Subcutaneous adipose tissue (tissue), 4 donors: ENCODE data around the gene PCMTD2. TPM values are rescaled to one million over a fixed set of nuclear protein-coding genes. Genes with fewer than 3 reads are reported as not detected.

Source experiments
- total RNA-seq, 4 donors: library from RNA; depleted of rRNA; stranded (reverse); fragments of >200 nt; gene quantifications; one replicate each; pipeline ENCODE4 v1.1.0, GENCODE V29; 2016
- TF ChIP-seq, protein P1 (sequence below): fragments of 450-650 bp; IDR thresholded peaks from one replicate; pipeline ENCODE4 v1.5.1; 2016; ENCODE audit warnings: low read depth, mild to moderate bottlenecking, control low read depth, antibody characterized with exemption, moderate library complexity

Gene PCMTD2
- 10 to 100 TPM; 39.1 to 76.2 (median 58.3) TPM for total RNA-seq

DNA sequence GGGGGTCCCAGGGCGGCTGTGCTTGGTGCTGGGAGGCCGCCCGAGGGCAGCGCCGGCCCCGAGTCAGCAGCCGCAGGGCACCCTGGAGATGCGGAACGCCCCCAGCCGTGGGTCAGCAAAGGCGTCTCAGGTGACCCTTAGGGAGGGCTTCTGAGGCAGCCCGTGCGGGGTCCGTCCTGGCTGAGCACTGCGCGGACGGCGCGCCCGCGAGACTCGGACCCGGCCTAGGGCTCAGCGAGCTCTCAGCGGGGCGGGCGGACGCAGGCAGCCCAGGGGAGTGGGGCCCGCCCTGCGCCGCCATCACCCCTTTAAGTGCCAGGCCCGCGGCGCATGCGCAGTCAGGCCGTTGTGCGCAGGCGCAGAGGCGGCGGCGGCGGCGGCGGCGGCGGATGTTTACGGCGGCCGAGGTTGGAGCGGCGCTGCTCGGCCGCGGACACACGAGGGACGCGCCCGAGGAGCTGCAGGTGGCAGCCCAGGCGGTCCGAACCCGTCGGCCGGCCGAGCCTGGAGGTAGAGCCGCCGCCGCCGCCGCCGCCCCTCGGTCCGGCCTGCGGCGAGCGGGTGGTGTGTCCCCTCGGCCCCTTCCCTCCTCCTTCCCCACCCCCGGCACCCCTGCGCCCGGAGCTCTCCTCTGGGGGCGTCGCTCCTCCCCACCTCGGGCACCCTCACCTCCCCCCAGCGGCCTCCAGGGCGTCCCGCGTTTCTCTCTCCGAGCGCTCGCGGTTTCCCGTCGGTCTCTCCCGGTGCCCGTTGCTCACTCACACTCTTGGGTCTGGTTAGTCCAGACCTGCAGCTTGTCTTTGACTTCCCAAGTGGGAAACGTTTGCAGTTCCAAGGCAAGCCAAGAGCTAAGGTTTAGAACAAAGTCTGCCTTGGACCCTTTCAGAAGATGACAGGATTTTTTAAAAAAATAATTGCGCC is at the start of gene PCMTD2:
Gene PCMTD2 (plus strand): TSS at position 388 of the 921 bp plus-strand sequence. CDS start 4,218 bp downstream, outside the sequence.
- TF ChIP-seq, protein P1, sequence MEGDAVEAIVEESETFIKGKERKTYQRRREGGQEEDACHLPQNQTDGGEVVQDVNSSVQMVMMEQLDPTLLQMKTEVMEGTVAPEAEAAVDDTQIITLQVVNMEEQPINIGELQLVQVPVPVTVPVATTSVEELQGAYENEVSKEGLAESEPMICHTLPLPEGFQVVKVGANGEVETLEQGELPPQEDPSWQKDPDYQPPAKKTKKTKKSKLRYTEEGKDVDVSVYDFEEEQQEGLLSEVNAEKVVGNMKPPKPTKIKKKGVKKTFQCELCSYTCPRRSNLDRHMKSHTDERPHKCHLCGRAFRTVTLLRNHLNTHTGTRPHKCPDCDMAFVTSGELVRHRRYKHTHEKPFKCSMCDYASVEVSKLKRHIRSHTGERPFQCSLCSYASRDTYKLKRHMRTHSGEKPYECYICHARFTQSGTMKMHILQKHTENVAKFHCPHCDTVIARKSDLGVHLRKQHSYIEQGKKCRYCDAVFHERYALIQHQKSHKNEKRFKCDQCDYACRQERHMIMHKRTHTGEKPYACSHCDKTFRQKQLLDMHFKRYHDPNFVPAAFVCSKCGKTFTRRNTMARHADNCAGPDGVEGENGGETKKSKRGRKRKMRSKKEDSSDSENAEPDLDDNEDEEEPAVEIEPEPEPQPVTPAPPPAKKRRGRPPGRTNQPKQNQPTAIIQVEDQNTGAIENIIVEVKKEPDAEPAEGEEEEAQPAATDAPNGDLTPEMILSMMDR = no peak

DNA sequence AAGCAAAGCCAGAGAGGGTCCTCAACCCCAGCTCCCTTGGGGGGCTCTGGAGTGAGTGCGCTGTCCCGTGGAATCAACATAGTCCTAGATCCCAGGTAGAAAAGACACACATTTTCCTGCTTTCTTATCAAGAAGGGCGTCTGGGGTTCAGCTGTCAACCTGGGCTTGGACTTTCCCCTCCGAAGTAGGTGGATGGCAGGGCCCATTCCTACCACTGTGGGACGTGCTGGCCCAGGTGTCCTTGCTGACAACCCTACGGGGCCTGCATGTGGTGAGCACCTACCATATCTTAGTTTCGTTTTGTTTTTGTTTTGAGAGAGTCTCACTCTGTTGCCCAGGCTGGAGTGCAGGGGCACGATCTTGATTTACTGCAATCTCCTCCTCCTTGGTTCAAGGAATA is 48.9 kb upstream of the PCMTD2 start:
- TF ChIP-seq, protein P1 = no peak

DNA sequence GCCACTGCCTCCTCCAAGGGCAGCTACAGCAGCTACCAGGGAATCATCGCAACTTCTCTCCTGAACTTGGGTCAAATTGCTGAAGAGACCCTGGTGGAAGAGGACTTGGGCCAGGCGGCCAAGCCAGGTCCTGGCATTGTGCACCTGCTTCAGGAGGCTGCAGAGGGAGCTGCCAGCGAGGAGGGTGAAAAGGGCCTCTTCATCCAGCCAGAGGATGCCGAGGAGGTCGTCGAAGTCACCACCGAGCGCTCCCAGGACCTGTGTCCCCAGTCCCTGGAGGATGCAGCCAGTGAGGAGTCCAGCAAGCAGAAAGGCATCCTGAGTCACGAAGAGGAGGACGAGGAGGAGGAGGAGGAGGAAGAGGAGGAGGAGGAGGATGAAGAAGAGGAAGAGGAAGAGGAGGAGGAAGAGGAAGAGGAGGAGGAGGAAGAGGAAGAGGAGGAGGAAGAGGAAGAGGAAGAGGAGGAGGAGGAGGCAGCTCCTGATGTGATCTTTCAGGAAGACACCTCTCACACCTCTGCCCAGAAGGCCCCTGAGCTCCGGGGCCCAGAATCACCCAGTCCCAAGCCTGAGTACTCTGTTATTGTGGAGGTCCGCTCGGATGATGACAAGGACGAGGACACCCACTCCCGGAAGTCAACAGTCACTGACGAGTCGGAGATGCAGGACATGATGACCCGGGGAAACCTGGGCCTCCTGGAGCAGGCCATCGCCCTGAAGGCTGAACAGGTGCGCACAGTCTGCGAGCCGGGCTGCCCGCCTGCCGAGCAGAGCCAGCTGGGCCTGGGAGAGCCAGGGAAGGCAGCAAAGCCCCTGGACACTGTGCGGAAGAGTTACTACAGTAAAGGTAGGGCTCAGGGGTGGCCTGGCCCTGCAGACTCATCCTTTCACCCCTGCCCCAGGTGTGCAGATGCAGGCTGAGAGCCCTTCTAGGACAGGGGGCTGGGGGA is 47.6 kb upstream of the PCMTD2 start:
- TF ChIP-seq, protein P1 = no peak

DNA sequence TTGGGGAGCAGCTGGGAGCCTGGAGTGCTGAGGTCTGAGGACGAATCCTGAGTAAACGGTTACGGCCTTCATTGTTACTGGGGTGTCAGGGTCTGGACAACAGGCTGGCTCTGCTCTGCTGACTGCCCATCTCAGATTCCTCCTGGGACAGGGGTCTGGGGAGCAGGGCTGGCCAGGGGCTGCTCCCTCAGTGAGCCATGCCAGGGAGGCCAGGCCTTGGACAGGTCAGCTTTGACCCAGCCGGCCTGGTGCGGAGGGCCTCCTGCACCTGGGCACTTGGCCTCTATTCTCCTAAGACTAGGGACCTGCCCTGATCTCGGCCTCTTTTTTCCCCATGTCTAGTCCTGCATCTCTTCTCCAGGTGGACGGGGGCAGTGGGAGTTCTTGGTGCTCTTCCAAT is 46.4 kb upstream of the PCMTD2 start:
- TF ChIP-seq, protein P1 = no peak

DNA sequence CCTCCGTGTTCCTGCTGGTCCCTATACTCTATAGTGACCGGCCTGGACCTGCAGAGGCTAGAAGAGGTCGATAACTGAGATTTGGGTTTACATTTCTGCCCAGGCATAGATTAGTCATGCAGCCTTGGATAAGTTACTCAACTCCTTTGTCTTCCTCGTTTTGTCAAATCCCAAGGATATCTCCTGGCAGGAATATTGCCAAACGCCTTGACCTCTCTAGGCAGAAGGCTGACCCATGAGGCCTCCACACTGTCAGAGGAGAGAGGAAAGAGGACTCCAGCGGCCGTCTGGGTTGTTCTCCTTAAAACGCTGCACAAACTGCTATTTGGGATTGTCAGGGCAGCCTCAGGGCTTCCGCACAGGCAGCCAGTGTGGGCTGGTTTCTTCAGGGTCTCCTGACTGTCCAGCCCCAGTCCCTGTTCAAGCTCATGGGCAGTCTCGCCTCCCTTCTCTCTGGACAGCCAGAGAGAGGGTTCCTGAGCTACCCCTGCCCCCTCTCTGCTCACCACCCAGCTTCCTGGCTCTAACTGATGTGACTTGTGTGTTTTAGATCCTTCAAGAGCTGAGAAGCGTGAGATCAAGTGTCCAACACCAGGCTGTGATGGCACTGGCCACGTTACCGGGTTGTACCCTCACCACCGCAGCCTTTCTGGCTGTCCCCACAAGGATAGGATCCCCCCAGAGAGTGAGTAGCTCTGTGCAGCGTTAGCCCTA is 44.7 kb upstream of the PCMTD2 start:
- TF ChIP-seq, protein P1 = no peak

DNA sequence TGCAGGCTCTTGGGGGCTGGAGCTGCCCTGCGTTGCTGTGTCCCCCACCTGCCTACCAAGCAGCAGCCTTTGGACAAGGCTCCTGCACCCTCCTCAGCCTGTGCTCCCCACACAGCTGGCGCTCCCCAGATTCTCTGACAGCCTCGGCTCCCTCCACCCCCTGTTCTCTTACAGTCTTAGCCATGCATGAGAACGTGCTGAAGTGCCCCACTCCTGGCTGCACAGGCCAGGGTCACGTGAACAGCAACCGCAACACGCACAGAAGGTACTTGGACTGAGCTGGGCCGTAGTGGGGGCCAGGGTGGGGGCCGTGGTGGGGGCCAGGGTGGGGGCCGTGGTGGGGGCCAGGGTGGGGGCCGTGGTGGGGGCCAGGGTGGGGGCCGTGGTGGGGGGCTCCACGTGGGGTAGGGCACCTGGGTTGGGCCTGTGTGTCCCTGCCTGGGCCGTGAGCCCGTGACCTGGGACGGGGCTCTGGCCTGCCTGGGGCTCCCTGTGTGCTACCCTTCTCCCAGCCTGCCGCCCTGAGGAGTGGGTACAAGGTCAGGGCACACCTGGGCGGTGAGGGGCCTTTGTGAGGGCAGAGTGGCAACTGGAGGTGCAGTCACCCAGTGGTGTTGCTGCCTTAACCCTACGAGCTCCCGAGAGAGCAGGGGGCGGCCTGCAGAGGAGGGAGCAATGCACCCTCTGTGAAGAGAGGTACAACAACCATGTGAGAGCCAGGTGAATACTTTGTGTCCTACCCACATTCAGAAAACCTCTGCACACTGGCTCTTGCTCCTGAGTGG is 43.5 kb upstream of the PCMTD2 start:
- TF ChIP-seq, protein P1 = no peak
